MCF 10A (cell line): ENCODE data around the gene KRTAP6-2. TPM values are rescaled to one million over a fixed set of nuclear protein-coding genes. Genes with fewer than 3 reads are reported as not detected.
A peak's percentile ranks its signal among the peaks of the same experiment; 100 is the strongest.

ENCODE experiments used
- Bru-seq: library from RNA; stranded (reverse); fragments of 400-500 nt; gene quantifications from one replicate; lab custom pipeline; 2021; lab: Mats Ljungman, UMichigan
- BruChase-seq, 2 experiments: library from RNA; stranded (reverse); fragments of 400-500 nt; gene quantifications; one replicate each; lab custom pipeline; 2021; lab: Mats Ljungman, UMichigan
- BruUV-seq: library from RNA; stranded (reverse); fragments of 400-500 nt; replicated peaks from 2 replicates; lab custom pipeline; 2021; lab: Mats Ljungman, UMichigan
- CTCF ChIA-PET: fragments of 300-600 bp; sonication (Branson Sonifier 250); formaldehyde crosslinking; extraction: SDS; loops from one replicate; lab custom pipeline; 2021; ENCODE audit warnings: antibody characterized with exemption, inconsistent platforms; lab: Yijun Ruan, JAX
- POLR2A ChIA-PET: fragments of 300-600, 350-650 bp; sonication (Branson Sonifier 250); formaldehyde crosslinking; extraction: SDS; loops from one replicate; lab custom pipeline; 2020; ENCODE audit warnings: antibody characterized with exemption, inconsistent platforms; lab: Yijun Ruan, JAX
- DNase-seq: peaks from one replicate; pipeline ENCODE4 v3.0.0-alpha.2; 2018; ENCODE audit not compliant: unreplicated experiment
- H3K27ac Mint-ChIP-seq: one replicate; pipeline ENCODE4 v1.8.0; 2022; ENCODE audit warnings: mild to moderate bottlenecking, low read depth, mixed read lengths; ENCODE audit not compliant: unreplicated experiment
- H3K27me3 Mint-ChIP-seq: one replicate; pipeline ENCODE4 v1.8.0; 2022; ENCODE audit warnings: mixed read lengths; ENCODE audit not compliant: insufficient read depth, unreplicated experiment
- H3K36me3 Mint-ChIP-seq: one replicate; pipeline ENCODE4 v1.8.0; 2022; ENCODE audit warnings: mild to moderate bottlenecking, moderate library complexity, mixed read lengths; ENCODE audit not compliant: insufficient read depth, unreplicated experiment
- H3K4me1 Mint-ChIP-seq: one replicate; pipeline ENCODE4 v1.8.0; 2022; ENCODE audit warnings: mixed read lengths; ENCODE audit not compliant: insufficient read depth, unreplicated experiment
- H3K4me3 Mint-ChIP-seq: one replicate; pipeline ENCODE4 v1.8.0; 2022; ENCODE audit warnings: mild to moderate bottlenecking, moderate library complexity, mixed read lengths; ENCODE audit not compliant: unreplicated experiment
- H3K9me3 Mint-ChIP-seq: one replicate; pipeline ENCODE4 v1.8.0; 2022; ENCODE audit warnings: mixed read lengths; ENCODE audit not compliant: unreplicated experiment
- CTCF ChIP-seq: fragments of 200-600 bp; IDR thresholded peaks from one replicate; pipeline ENCODE4 v1.8.0; 2022; ENCODE audit warnings: antibody characterized with exemption, mild to moderate bottlenecking; ENCODE audit not compliant: unreplicated experiment
- intact Hi-C: fragments of 100-400 bp; cut with micrococcal nuclease; formaldehyde crosslinking; loops from 2 replicates; pipeline ENCODE4 v1.14.1; 2022
- long read RNA-seq: library from polyadenylated mRNA; stranded (forward); transcript quantifications from one replicate; pipeline ENCODE4 v2.0.0, GENCODE V29; 2022
- total RNA-seq: library from RNA; stranded (reverse); gene quantifications from 2 replicates; pipeline ENCODE4 v1.2.3, GENCODE V29; 2022

KRTAP6-2 gene
- total RNA-seq (not detected in 2 replicates), Bru-seq, nascent RNA (not detected), BruChase-seq, experiment 1, labeled RNA remaining after a 6-hour chase (not detected), BruChase-seq, experiment 2, labeled RNA remaining after a 2-hour chase (not detected)
- long read RNA-seq, result 0 reads

GRCh38 chr21:30598802-30599201 lies at the start of gene KRTAP6-2:
Gene KRTAP6-2, minus strand, starts transcription at chr21:30598902. Its CDS starts 28 bp downstream, at chr21:30598874.
- Mint-ChIP-seq H3K27ac (no peak within 1 kb of the TSS), H3K27me3 (no peaks in the 10 kb centered on the region), H3K4me1 (no peaks in the 10 kb centered on the region), H3K9me3 (peaks cover 9% of the 10 kb centered on the region), H3K36me3 (no peaks in the 10 kb centered on the region), H3K4me3 (no peak within 1 kb of the TSS)
- BruUV-seq, result no TSS peak
- DNase-seq, result no peak
- CTCF ChIA-PET, result no interaction called here
- no peak for TF ChIP-seq CTCF
- POLR2A ChIA-PET, result no interaction called here
- intact Hi-C loops, result no loop called here

- Mint-ChIP-seq H3K9me3 (peaks cover 14% of the 10 kb centered on the region), H3K36me3 (no peaks in the 10 kb centered on the region), H3K27ac (no peak overlapping the region), H3K4me3 (no peak overlapping the region), H3K27me3 (peaks cover 56% of the 10 kb centered on the region), H3K4me1 (no peaks in the 10 kb centered on the region)
- intact Hi-C loops, result no loop called here
- no TSS peak for BruUV-seq
- ChIA-PET CTCF (no interaction called here), POLR2A (no interaction called here)
- no peak for TF ChIP-seq CTCF
- no peak for DNase-seq
Observed at GRCh38 chr21:30646904-30647414, 48.3 kb upstream of the KRTAP6-2 start.

- no peaks in the 10 kb centered on the region for H3K4me1 Mint-ChIP-seq
- intact Hi-C loops, result no loop called here
- CTCF ChIA-PET, result interaction anchor here (0.5 kb wide), 1 partner anchor 1079 kb away, joined by 3 read pairs; no protein-coding TSS in a partner anchor
- no peak for TF ChIP-seq CTCF
- DNase-seq, result no peak
- no TSS peak for BruUV-seq
- peaks cover 7% of the 10 kb centered on the region for H3K9me3 Mint-ChIP-seq
- H3K27ac Mint-ChIP-seq, result no peak within 1 kb of the TSS
- H3K27me3 Mint-ChIP-seq, result peaks cover 14% of the 10 kb centered on the region
- H3K36me3 Mint-ChIP-seq, result peaks cover 6% of the 10 kb centered on the region
- H3K4me3 Mint-ChIP-seq, result no peak within 1 kb of the TSS
- POLR2A ChIA-PET, result no interaction called here
Observed at GRCh38 chr21:30642564-30642963, 43.9 kb upstream of the KRTAP6-2 start, which contains the start of gene KRTAP20-3. Gene KRTAP20-3, plus strand, starts transcription at chr21:30642864.

GRCh38 chr21:30638686-30639085 lies 40.0 kb upstream of the KRTAP6-2 start:
- no peak for TF ChIP-seq CTCF
- no TSS peak for BruUV-seq
- Mint-ChIP-seq H3K4me3 (no peak overlapping the region), H3K36me3 (peaks cover 6% of the 10 kb centered on the region), H3K27ac (no peak overlapping the region), H3K9me3 (peaks cover 4% of the 10 kb centered on the region), H3K27me3 (no peaks in the 10 kb centered on the region), H3K4me1 (no peaks in the 10 kb centered on the region)
- CTCF ChIA-PET, result no interaction called here
- intact Hi-C loops, result no loop called here
- POLR2A ChIA-PET, result no interaction called here
- DNase-seq, result peak; percentile 5
